OCI-LY7 (cell line): Measurements from ENCODE around the gene PITPNC1.

Experiments
- EZH2phosphoT487 ChIP-seq: fragments of 200-600 bp; sonication (generic); IDR thresholded peaks from 2 replicates; pipeline ENCODE4 v1.6.1; 2018; ENCODE audit warnings: low read depth, borderline replicate concordance, mild to moderate bottlenecking, mixed run types, antibody characterized with exemption, low read length, moderate library complexity, mixed read lengths
- TF ChIP-seq, protein P1 (sequence below): fragments of 200-600 bp; sonication (generic); conservative IDR thresholded peaks from 2 replicates; pipeline ENCODE4 v1.5.1; 2014; ENCODE audit warnings: mild to moderate bottlenecking, antibody characterized with exemption, low read length, moderate library complexity, mixed read lengths

DNA sequence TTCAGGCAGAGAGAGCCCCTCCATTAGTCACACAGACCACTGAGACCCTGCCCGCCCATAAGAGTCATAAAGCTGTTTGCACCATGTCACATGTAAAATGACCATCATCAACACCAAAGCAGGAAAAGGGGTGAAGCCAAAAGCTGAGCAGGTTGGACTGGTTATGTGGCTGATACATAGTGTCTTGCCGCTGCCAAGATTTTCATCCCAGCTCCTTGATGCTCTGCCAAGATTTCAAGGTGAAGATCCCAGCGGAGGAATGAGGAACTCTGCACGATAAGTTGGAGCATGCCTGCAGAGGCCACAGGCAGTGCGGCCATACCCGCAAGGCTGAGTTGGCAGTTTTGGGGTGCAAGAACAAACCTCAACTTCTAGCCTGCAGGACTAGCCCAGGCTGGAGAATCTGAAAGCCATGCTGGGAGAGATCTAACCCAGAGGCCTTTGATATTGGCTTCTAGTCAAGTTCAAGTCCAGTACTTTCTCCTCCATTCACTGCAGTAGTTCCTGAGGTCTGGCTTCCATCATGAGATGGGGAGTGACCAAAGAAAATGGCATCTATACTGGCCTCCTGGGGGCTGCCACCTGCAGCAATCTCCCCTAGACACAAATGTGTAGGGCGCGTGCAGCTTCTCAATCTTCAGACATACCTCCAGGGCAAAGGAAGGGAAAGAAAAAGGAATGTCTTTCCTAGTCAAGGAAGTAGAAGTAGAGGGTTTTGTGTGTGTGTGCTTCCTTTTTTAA is 261.0 kb downstream of the PITPNC1 start:
- TF ChIP-seq, protein P1, sequence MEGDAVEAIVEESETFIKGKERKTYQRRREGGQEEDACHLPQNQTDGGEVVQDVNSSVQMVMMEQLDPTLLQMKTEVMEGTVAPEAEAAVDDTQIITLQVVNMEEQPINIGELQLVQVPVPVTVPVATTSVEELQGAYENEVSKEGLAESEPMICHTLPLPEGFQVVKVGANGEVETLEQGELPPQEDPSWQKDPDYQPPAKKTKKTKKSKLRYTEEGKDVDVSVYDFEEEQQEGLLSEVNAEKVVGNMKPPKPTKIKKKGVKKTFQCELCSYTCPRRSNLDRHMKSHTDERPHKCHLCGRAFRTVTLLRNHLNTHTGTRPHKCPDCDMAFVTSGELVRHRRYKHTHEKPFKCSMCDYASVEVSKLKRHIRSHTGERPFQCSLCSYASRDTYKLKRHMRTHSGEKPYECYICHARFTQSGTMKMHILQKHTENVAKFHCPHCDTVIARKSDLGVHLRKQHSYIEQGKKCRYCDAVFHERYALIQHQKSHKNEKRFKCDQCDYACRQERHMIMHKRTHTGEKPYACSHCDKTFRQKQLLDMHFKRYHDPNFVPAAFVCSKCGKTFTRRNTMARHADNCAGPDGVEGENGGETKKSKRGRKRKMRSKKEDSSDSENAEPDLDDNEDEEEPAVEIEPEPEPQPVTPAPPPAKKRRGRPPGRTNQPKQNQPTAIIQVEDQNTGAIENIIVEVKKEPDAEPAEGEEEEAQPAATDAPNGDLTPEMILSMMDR = no peak
- no peak for TF ChIP-seq EZH2phosphoT487
